Nephron progenitor cell (in vitro differentiated cells): ENCODE measurements around the gene MEIKIN.

Experiments used
- DNase-seq: peaks from one replicate; pipeline ENCODE4 v3.0.0; 2021
- H3K27ac Mint-ChIP-seq: 2 replicates; pipeline ENCODE4 v1.8.0; 2021; ENCODE audit warnings: mild to moderate bottlenecking, moderate library complexity, mixed read lengths
- H3K27me3 Mint-ChIP-seq: 2 replicates; pipeline ENCODE4 v1.8.0; 2021; ENCODE audit warnings: mild to moderate bottlenecking, low read depth, mixed read lengths; ENCODE audit not compliant: poor library complexity
- H3K36me3 Mint-ChIP-seq: 2 replicates; pipeline ENCODE4 v1.8.0; 2021; ENCODE audit warnings: low read depth, mixed read lengths
- H3K4me1 Mint-ChIP-seq: 2 replicates; pipeline ENCODE4 v1.8.0; 2021; ENCODE audit warnings: mixed read lengths
- H3K4me3 Mint-ChIP-seq: 2 replicates; pipeline ENCODE4 v1.8.0; 2021; ENCODE audit warnings: mild to moderate bottlenecking, moderate library complexity, mixed read lengths
- H3K9me3 Mint-ChIP-seq: 2 replicates; pipeline ENCODE4 v1.8.0; 2021; ENCODE audit warnings: mild to moderate bottlenecking, moderate library complexity, mixed read lengths
- CTCF ChIP-seq: fragments of 200-600 bp; sonication (generic); IDR thresholded peaks from 2 replicates; pipeline ENCODE4 v1.5.0; 2021; ENCODE audit warnings: antibody characterized with exemption

MEIKIN gene

GRCh38 chr5:131814990-131815389, 130.5 kb downstream of the MEIKIN start:
- Mint-ChIP-seq H3K9me3 (no peaks in the 10 kb centered on the region), H3K27ac (no peak overlapping the region), H3K36me3 (no peaks in the 10 kb centered on the region), H3K4me1 (no peaks in the 10 kb centered on the region), H3K4me3 (no peak overlapping the region), H3K27me3 (no peaks in the 10 kb centered on the region)
- TF ChIP-seq CTCF: no peak
- no peak for DNase-seq

- Mint-ChIP-seq H3K4me3 (no peak overlapping the region), H3K9me3 (no peaks in the 10 kb centered on the region), H3K4me1 (no peaks in the 10 kb centered on the region), H3K27ac (no peak overlapping the region), H3K36me3 (no peaks in the 10 kb centered on the region), H3K27me3 (peaks cover 2% of the 10 kb centered on the region)
- no peak for TF ChIP-seq CTCF
- no peak for DNase-seq
These were observed 132.9 kb downstream of the MEIKIN start for GRCh38 chr5:131812371-131813160.

- DNase-seq: no peak
- Mint-ChIP-seq H3K27ac (no peak overlapping the region), H3K27me3 (peaks cover 9% of the 10 kb centered on the region), H3K4me3 (no peak overlapping the region), H3K9me3 (no peaks in the 10 kb centered on the region), H3K36me3 (no peaks in the 10 kb centered on the region), H3K4me1 (no peaks in the 10 kb centered on the region)
- peak; percentile 8 for TF ChIP-seq CTCF
These were observed 134.8 kb downstream of the MEIKIN start for GRCh38 chr5:131810510-131811249.

- Mint-ChIP-seq H3K9me3 (no peaks in the 10 kb centered on the region), H3K27ac (peak within 1 kb of the TSS; percentile 99), H3K4me3 (peak within 1 kb of the TSS; percentile 98), H3K27me3 (peaks cover 15% of the 10 kb centered on the region), H3K4me1 (peaks cover 27% of the 10 kb centered on the region), H3K36me3 (no peaks in the 10 kb centered on the region)
- DNase-seq: peak; percentile 99
- TF ChIP-seq CTCF: no peak
These were observed 148.4 kb downstream of the MEIKIN start, which contains the start of gene FNIP1 for GRCh38 chr5:131796793-131797693. Gene FNIP1, minus strand, starts transcription at chr5:131797017. Its CDS starts 96 bp downstream, at chr5:131796921.

- no peaks in the 10 kb centered on the region for H3K36me3 Mint-ChIP-seq
- peak; percentile 67 for DNase-seq
- H3K27ac Mint-ChIP-seq: peak overlapping the region; percentile 99
These were observed 149.3 kb downstream of the MEIKIN start for GRCh38 chr5:131795879-131796792.

More at GRCh38 chr5:131795879-131796792, 149.3 kb downstream of the MEIKIN start:
- H3K4me1 Mint-ChIP-seq: peaks cover 27% of the 10 kb centered on the region
- H3K27me3 Mint-ChIP-seq: peaks cover 12% of the 10 kb centered on the region
- H3K4me3 Mint-ChIP-seq: peak overlapping the region; percentile 98
- TF ChIP-seq CTCF: no peak
- H3K9me3 Mint-ChIP-seq: no peaks in the 10 kb centered on the region
